Ramos (cell line): Measurements from ENCODE around the gene TTC1.
"Not testable (repeated sequence)": the region's sequence is repeated elsewhere in the genome, so short reads cannot be mapped to it uniquely, and the experiment has no call there.

ENCODE experiments used
- in situ Hi-C: fragments of 300-500 bp; cut with MboI; formaldehyde crosslinking; loops from one replicate; pipeline ENCODE4 v1.14.3; 2022; ENCODE audit warnings: low sequenced_read_pairs; ENCODE audit not compliant: unreplicated experiment

The TTC1 gene

DNA sequence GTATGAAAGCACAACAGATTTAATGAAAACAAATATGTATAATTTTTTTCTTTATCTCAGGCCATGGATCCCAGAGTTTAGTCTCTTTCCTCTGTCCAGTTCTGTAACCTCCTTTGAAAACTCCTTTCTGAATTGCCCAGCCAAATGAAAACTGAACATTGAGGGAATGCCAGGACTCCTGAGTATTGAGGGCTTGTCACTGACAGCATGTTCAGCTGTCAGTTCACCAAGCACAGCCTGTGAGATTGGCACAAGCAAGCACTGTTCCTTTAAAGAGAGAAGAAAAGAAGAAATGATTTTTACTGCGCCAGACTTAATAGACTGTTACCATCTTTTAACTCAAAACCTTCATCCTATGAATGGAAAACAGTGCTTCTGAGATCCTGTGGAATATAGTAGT is 27.3 kb downstream of the TTC1 start:
- in situ Hi-C loops, result no loop called here

DNA sequence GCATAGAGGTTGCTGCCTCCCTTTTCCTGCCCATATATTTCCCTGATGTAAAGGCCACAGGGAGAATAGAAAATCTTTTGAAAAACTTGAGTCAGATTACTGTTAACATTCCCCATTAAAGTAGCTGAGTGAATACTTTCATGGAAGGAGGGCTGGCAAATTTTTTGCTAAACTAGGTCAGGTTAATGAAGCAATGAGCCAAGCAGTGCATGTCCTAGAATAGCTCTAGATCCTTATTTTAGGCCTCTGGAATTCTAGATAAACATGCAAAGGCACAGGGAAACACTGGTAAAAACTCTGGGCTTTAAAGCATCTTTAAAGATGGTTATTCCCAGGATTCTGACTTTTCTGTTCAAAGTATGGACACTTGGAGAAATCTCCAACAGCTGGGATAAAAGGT is 27.9 kb downstream of the TTC1 start:
- in situ Hi-C loops, result no loop called here

DNA sequence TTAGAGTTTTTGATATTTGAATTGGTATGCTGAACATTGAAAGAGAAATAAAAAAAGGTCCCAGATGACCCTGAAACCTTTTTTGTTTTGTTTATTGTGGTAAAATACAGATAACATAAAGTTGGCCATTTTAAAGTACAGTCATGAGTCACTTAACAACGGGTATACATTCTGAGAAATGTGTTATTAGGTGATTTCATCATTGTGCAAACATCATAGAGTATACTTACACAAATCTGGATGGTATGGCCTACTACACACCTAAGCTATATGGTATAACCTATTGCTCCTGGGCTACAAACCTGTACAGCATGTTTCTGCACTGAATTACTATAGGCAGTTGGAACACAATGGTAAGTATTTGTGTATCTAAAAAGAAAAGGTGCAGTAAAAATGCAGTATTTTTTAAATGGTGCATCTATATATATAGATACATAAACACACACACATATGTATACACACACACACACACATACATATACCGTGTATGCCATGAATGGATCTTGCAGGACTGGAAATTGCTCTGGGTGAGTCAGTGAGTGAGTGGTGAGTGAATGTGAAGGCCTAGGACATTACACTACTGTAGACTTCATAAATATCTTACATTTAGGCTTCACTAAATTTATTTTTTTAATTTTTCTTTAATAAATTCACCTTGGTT is 31.0 kb downstream of the TTC1 start:
- in situ Hi-C loops, result no loop called here

DNA sequence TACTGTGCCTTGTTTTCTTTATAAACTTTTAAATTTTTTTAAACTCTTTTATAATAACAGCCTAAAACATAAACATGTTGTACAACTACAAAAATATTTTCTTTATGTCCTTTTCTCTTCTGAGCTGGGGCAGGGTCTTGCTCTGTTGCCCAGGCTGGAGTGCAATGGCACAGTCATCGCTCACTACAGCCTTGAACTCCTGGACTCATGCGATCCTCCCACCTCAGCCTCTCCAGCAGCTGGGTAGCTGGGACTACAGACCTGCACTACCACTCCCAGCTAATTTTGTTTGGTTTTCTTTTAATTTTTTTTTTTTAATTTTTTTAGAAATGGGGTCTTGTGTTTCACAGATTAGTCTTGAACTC is 31.5 kb downstream of the TTC1 start:
- in situ Hi-C loops, result no loop called here

DNA sequence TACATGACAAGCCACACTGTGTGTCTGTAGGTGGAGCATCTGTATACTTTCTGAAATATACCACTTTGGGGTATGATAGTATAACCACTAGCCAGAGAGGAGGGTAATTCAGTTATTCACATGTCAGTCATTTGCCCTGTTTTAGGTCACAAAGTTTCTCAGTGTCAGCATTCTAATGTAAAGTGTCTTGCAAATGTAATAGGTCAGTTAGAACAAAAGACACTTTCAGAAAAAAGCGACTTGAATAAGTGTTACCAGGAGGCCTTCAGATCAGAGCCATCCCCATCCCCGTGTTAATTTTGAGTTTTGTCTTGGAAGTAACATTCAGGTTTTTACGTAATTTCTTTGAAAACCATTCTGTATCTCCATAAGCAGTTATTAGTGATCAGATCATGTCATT is 33.7 kb downstream of the TTC1 start:
- in situ Hi-C loops, result no loop called here

DNA sequence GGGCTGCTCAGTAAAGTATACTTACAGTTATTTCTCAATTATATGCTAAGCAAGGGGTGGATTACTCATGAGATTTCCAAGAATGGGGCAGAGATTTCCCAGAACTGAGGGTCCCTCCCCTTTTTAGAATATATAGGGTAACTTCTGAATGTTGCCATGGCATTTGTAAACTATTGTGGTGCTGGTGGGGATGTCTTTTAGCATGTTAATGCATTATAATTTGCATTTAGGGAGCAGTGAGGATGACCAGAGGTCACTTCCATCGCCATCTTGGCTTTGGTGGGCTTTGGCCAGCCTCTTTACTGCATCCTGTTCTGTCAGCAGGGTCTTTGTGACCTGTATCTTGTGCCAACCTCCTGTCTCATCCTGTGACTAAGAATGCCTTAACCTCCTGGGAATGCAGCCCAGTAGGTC is 35.5 kb downstream of the TTC1 start:
- in situ Hi-C loops, result no loop called here

DNA sequence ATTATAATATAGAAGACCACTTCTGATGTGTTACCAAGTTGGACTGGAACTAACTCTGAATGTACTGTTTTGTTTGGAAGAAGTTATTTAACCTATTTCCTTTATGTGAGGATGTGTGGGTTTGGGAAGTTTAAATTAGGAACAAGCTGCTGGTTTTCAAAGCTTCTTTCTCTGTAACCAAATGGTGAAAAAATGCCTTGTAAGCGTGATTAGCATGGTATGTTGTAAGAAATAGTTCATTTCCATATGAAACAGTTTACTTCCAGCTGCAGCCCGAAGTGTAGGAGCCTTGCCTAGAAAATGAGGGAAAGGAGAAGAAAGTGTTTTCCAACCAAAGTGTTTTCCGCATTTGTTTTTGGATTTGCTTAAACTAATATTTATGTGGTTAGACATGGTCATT is 36.0 kb downstream of the TTC1 start:
- in situ Hi-C loops, result no loop called here

DNA sequence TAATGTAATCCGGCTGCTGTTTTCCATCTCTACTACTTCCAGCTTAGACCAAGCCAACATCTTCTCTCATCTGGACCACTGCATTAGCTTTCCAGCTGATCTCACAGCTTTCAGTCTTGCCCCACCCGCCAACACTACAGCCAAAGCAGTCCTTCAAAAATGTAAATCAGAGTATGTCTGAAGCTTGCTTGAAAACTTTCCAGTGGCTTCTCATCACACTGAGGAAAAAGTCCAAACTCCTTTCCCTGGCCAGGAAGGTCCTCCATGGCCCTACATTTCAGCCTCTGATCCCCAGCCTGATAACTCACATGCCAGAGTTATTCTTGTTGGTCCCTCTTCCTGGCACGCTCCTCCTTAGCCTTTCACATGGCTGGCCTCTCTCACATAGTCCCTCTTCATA is 38.5 kb downstream of the TTC1 start:
- in situ Hi-C loops, result no loop called here

DNA sequence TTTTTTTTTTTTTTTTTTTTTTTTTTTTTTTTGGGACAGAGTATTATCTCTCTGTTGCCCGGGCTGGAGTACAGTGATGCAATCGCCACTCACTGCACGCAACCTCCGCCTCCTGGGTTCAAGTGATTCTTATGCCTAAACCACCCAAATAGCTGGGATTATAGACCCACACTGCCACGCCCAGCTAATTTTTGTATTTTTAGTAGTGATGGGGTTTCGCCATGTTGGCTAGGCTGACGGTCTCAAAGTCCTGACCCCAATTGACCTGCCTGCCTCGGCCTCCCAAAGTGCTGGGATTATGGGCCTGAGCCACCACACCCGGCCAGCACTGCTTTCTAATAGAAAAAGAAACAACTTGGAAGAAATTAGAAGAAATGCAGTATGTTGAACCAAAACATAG is 39.2 kb downstream of the TTC1 start:
- in situ Hi-C loops, result no loop called here

DNA sequence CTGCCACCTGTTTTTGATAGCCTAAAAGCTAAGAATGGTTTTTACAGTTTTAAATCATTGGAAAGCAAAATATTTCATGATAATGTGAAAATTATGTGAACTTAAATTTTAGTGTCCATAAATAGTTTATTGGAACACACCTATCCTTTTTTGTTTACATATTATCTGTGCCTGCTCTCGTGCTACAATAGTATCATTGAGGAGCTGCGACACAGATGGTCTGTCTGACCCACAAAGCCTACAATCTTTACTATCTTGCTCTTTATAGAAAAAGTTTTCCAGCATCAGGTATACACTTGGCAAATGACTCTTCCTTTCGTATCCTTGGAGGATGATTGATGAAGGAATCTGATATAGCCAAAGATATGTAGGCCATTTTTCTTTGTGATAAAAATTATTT is 40.2 kb downstream of the TTC1 start:
- in situ Hi-C loops, result no loop called here

DNA sequence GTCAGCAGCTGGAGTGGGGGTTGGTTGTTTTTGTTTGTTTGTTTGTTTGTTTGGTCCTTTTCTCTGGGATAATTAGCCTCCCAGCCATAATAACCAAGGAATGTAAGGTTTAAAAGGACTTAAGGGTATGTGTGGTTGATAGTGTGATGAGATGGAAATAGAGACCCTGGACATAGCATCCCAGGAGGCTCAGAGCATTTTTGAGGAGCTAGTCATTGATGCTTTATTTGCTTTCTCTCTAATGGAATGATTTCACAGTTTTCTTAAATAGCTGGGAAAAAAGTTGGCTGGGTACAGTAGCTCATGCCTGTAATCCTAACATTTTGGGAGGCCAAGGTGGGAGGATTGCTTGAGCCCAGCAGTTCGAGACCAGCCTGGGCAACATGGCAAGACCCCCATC is 45.1 kb downstream of the TTC1 start:
- in situ Hi-C loops, result no loop called here

DNA sequence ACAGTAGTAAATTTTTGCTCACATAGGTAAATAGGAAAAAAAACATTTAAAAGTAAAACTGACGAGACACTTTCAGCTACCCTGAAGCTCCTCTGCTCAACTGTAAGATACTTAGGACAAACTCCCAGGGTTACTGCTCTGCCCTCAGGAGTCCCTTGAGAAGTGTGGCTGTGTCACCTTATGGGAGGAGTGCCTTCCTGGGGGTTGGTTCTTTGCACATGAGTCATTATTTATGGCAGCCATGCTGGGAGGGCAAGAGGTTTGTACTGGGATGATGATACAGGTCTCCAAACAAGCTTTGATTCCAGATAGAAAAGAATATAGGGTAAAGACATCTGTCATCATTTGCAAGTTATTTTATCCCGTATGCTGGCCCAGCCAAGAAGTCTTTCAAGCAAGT is 45.9 kb downstream of the TTC1 start:
- in situ Hi-C loops, result no loop called here

DNA sequence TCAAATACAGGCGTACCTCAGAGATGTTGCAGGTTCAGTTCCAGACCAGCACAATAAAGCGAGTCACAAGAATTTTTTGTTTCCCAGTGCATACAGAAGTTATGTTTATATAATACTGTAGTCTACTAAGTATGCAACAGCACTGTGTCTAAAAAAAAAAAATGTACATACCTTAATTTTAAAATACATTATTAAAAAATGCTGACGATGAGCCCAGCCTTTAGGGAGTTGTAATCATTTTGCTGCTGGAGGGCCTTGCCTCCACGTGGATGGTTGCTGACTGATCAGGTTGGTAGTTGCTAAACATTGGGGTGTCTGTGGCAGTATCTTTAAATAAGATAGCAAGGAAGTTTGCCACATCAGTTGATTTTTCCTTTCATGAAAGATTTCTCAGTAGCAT is 48.3 kb downstream of the TTC1 start:
- in situ Hi-C loops, result no loop called here

DNA sequence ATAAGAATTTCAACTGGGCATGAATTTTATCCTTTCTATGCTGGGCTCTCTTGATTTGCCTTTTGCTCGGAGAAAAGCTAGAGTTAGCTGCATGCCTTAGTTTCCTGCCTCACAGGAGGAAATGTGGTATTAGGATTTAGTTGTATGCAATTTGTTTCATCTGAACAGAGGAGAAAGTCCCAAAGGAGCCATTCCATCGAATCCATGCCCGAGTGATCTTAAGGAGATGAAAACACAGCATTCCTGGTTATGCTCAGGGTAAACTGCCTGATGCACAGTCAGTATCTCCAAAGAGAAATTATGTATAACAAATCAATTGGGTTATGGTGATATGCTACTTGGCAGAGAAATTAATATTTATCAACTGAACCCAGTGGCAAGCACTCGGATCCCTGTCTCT is 51.1 kb downstream of the TTC1 start:
- in situ Hi-C loops, result no loop called here

DNA sequence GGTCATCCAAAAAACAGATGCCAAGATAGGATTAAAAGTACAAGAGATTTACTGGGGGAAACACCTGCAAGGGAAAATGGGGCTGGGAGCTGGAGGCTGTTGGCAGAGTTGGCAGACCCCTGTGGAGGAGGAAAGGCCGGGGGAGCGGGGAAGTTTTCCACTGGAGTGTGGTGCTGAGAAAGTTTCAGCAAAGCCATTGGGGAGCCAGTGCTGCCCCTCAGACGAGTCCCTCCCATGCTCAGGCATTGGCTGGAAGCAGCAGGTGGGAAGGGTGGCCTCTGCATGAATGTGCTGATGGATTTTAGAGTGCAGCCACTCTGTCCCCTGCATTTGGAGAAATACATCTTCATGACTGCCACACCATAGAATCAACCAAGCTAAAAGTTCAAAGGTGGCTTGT is 52.8 kb downstream of the TTC1 start:
- in situ Hi-C loops, result no loop called here

DNA sequence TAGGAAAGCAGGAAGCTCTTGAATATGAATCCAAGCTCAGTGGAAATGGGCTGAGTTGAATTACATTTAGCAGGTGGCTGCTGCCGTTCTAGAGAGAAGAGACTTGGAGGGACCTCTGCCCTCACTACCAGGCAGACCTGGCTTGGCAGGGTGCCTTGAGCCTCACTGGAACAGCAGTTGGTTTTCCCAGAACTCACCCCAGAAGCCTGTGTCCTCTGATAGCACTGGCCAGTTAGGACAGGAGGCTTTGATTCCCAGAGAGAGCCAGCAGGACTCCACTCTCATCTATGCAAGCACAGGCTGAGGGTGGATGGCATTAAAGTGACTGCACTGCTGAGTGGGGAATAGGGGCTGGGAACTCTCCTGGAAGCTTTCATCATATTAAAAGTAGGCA is 55.5 kb downstream of the TTC1 start:
- in situ Hi-C loops, result no loop called here

DNA sequence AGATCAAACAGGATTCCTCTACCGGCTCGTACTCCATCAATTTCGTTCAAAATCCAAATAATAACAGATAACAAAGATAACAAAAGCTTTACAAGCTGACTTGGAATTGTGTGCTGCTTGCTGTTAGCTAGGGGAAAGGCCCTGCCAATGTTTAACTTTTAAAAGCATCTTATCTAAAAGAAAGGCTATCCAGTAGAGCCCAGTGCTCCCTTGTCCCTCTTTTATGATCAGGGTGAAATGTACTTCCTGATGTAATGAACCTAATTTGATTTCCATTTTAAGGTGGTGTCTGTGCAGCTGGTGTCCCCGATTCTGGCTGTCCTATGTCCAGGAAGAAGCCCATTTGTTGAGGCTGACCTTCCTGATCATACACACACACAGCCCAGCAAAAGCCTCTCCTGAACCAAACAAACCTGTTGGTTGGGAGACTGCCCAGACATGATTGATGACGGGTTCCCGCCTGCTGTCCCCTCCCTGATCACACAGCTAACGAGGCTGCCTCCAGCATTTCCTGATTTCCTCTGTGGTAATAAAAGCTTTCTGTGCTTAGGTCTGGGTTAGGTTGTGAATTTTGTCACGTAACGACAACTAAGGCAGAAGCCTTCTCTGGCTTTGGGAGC is 56.2 kb downstream of the TTC1 start:
- in situ Hi-C loops, result no loop called here

DNA sequence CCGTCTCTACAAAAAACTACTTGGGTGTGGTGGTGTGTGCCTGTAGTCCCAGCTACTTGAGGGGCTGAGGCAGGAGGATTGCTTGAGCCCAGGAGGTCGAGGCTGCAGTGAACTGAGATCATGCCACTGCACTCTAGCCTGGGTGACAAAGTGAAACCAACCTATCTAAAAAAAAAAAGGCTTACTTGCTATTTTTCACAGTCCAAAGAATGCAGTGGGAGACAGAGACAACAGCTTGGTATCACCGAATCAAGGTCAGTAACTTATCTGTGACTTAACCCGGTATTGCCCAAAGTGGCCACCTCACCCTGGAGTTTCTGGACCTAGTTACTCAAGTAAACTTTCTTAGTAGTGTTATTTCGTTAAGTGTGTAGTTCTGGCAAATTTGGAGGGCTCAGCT is 60.2 kb downstream of the TTC1 start:
- in situ Hi-C loops, result not testable (repeated sequence)

DNA sequence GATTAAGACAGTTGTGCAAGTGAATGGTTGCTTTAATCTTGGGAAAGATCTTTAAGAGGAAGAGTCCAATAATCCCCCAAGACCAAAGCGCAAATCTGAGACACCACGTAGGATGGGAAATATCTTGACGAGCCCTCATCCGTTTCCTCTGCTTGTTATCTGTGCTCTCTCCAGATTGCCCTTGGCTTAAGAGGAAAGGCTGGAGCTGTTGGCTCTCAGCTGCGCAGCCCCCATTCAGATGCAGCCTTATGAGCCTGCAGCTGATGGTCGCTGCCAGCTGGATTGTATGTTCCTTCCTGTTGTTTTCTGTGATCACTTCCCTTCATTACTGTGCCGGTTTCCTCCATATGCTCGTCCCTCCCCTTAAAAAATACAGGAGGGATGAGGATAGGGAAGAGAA is 62.6 kb downstream of the TTC1 start:
- in situ Hi-C loops, result no loop called here

DNA sequence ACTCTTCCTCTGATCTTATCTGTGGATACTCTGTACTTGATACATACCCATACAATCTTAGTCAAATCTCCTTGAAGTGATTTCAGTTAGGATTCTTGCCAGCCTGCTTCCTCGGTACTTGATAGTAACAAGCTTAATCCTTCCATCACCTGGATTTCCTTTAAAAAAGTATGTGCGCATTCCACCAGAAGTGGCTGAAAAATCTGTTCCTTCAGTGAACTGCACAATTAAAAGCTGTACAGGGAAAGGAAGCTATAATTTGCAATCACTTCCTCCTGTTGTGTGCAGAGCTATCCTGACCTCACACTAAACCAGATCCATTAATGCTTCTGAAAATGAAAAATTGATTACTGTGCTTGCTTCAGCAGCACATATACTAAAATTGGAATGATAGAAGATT is 63.0 kb downstream of the TTC1 start:
- in situ Hi-C loops, result no loop called here

DNA sequence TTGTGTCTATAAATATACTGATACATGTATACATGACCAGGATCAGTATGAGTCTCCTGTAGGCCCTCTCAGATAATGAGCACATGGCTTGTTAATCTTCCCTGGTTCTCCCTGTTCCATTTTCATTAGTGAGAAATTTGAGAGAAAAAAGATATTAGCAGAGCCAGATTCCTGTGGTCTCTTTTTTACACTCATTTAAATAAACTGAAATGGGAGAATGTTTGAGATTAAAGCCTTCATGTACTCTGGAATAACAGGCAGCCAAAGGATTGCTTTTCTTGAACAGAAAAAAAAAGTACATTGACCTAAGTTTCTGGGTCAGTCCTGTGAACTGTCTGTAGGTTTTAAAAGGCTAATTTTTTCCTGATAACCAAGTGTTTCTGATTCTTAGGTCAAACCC is 66.1 kb downstream of the TTC1 start:
- in situ Hi-C loops, result no loop called here

DNA sequence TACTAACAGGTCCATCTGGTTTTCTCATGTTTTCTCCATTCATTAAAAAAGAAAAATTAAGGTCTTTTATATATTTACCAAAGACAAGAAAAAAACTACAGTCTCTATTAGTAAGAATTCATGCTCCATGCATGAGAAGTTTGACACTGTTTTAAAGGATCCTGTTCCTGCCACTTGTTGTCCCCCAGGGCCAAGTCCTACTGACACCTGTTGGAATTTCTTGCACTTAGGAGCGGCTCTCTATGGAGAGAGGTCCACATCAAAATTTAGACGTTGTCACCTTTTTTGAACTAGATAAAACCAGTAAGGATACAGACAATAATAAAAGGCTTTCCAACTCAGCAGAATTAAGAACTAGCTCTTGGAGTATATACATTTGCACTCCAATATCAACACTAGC is 68.1 kb downstream of the TTC1 start:
- in situ Hi-C loops, result no loop called here

DNA sequence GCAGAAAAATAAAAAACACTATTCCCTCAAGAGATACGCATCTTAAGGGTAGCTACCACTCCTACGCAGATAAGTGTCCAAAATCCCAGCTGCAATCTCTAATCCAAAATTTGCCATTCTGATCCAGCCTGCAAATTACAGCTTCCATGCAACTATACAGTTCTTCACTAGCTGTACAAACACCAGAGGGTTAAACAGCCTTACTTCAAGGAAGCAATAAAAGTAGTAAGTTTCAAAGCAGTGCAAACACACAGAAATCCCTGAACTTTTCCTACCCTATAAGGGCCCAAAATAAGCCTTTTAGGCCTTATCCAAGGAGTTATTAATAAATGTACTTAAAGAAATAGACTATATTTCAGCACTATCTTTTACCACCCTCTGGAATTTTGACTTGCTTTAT is 70.8 kb downstream of the TTC1 start:
- in situ Hi-C loops, result no loop called here
